Superior temporal gyrus (tissue), 1 donor: ENCODE results near the gene SLIT1.
A peak's percentile ranks its signal among the peaks of the same experiment; 100 is the strongest.

Experiments used
- DNase-seq: peaks from one replicate; pipeline ENCODE4 v3.0.0-alpha.2; 2016; ENCODE audit errors: extremely low spot score

SLIT1 gene

GRCh38 chr10:96973809-96974747 lies 211.7 kb downstream of the SLIT1 start:
- DNase-seq: no peak

DNA sequence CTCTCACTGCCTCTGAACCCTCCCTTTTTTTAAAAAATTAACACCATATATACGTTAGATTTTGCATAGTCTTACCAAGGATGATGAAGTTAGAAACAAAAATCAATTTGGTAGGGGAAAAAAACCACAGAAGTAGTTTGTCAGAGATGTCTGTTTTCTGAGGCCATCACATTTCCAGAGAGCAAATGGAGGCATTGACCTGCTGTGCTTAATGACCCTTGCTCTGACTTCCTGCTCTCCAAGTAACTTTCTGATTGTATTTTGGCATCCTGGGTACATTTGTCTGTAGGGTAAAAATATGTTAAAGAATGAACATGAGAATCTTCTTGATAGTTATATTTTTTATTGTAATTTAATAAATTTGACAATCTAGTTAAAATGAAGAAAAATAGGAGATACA lies 213.5 kb downstream of the SLIT1 start:
- DNase-seq: no peak

DNA sequence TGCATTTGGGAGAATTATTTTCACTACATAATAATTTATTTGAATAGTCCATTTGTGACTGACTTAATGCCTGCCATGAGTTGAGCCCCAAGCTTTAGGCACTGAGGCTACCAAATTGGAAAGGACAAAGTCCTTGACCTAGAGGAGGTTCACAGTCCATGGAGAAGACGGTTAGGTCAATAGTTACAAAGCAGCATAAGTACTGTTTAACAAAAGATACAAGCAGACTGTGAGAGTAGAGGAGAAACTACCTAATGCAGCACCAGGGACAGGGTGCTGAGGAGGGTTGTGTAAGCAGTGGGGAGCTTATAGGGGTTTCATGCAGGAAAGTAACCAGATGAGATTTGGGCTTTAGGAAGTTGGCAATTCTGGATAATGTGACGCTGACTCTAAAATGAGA lies 214.4 kb downstream of the SLIT1 start:
- no peak for DNase-seq

DNA sequence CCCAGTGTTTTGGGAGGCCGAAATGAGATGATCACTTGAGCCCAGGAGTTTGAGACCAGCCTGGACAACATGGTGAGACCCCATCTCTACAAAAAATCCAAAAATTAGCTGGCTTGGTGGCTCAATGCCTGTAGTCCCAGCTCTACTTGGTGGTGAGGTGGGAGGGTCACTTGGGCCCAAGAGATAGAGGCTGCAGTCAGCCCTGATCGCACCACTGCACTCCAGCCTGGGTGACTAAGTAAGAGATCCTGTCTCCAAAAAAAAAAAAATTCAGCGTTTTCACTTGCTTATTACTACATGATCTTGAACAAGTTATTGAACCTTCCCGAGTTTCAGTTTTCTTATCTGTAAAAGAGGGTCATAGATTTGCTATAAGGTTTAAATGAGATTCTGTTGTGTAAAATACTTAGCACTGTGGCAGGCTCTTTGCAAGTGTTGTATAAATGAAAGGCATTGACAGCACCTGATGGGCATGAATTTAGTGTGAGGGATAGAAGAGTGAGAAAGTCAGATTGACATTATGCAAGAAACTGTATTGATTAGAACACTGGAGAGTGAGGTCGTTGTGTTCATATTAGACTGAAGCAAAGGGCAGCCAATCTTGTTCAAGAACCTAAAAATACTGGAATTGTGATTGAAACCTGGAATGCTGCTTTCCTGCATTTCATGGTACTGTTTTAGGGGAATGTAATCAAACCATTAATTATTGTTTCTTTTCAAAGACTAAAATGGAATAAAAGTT lies 216.9 kb downstream of the SLIT1 start:
- DNase-seq: no peak

DNA sequence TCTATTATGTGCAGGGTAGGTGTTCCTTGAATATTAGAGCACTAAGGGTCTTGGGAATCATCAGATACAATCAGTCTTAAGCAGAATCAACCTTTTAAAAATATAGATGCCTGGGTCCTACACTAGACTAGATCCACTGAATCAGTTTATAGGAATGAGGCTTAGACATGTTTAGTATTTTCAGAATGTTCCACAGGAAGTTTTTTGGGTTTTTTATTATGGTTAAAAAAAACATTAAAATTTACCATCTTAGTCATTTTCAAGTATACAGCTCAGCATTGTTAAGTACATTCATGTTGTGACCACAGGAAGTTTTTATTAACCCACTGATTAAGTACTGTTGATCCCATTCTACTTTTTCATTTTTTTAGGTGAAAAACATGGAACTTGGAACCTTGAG lies 217.9 kb downstream of the SLIT1 start:
- DNase-seq: no peak

DNA sequence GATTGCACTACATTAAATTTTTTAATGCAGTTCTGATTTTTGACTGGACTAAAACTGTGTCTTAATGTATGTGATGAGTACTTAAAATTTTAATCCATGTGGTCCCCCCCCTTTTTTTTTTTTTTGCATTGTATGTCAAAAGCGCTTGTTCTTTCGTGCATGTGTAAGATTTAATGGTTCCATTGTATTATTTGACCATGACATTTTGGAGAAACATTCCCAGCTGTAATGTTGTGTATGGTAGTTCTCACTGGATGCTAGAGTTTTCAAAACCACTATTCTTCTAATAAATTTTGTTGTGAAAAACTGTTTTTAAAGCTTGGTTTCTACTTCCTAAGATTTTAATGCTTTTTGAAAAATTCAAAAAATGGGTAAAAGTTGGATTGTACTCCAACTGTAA lies 221.6 kb downstream of the SLIT1 start:
- DNase-seq: peak; percentile 43

DNA sequence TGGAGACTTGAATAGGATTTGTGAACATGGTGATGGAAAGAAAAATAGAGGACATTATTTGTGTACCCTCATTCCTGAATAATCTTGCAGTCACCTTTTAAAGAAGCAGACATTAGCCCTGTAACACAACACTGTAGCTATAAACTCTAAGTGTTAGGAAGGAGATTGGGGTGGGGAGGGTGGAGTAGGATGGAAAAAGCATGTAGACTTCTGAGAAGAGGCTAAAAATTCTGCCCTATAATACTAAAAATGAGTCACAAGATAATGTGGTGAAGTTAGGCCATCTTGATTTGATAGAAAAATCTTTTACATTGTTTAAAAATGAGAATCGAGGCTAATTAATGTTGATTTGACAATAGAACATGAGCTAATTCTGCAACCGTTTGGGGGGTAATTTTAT lies 224.9 kb downstream of the SLIT1 start:
- DNase-seq: no peak

- no peak for DNase-seq
These were observed 226.0 kb downstream of the SLIT1 start for GRCh38 chr10:96959733-96960132.

GRCh38 chr10:96958071-96958470 lies 227.7 kb downstream of the SLIT1 start:
- DNase-seq: no peak

DNA sequence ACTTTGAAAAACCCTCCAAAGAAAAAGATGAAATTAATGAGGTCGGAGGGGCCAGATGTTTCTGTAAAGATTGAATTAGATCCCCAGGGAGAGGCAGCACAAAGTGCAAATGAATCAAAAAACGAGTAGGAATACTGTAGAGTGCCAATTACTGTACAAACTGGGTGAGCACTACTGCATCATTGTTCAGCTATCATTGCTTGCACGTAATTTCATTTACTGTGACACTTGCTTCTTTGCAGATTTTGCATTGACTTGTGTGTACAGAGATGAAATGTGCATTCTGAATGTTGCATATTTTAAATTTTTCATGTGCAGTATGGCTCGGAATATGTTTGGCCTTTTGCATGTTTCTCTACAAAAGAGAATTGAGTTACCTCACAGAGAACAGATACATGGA lies 230.0 kb downstream of the SLIT1 start:
- DNase-seq: no peak

DNA sequence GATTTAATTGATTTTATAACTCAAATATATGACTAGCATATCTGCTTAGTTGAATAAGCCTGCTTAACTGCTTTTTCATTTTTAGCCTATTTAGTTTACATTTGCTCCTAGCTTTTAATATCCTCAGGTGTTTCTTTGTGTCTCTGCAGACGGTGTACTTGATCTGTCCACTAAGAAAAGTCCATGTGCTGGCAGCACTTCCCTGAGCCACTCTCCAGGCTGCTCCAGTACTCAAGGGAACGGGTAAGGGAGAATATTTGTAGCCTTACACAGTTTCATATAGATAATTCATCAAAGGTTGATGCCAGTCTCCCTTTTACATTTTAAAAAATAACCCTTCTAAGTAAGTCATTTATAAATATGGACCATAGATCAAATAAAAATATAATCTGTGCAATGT lies 233.8 kb downstream of the SLIT1 start:
- DNase-seq: no peak

GRCh38 chr10:96949039-96949683 lies 236.6 kb downstream of the SLIT1 start:
- DNase-seq: no peak
